Esophagus squamous epithelium (tissue), 4 donors: ENCODE data around the gene SAMD1.

Experiments
- POLR2A ChIP-seq, 4 donors: fragments of 450-650 bp; IDR thresholded peaks; one replicate each; pipeline ENCODE4 v1.6.1; 2017; ENCODE audit warnings: antibody characterized with exemption in 4 of 4, mild to moderate bottlenecking in 4 of 4, moderate library complexity in 3 of 4
- TF ChIP-seq, protein P1 (sequence below), 6 experiments: fragments of 450-650 bp in 4 of 6; fragments of 200-600 bp in 2 of 6; sonication (generic) in 2 of 6; IDR thresholded peaks; one replicate each; pipeline ENCODE4 v1.5.1; 2016 to 2019; ENCODE audit warnings: antibody characterized with exemption in 6 of 6, mild to moderate bottlenecking in 4 of 6, moderate library complexity in 4 of 6

DNA sequence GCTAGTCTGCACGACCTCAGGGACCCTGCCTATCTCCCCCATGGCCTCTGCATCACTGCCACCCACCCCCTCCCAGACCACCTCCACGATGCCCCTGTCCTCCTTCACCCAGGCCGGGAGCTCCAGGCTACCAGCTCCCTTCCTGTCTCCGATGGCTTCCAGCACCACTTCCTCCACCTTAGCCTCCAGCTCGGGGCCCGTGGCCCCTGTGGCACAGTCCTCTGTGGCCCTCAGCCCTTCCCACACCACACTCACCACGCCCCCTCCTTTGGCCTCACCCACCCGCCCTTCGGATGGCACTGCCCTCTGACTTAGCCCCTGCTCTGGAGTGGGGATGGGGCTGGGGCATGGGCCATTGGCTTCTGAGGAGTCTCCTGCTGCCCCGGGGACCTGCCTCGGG, 35.8 kb downstream of the SAMD1 start:
- TF ChIP-seq, protein P1, sequence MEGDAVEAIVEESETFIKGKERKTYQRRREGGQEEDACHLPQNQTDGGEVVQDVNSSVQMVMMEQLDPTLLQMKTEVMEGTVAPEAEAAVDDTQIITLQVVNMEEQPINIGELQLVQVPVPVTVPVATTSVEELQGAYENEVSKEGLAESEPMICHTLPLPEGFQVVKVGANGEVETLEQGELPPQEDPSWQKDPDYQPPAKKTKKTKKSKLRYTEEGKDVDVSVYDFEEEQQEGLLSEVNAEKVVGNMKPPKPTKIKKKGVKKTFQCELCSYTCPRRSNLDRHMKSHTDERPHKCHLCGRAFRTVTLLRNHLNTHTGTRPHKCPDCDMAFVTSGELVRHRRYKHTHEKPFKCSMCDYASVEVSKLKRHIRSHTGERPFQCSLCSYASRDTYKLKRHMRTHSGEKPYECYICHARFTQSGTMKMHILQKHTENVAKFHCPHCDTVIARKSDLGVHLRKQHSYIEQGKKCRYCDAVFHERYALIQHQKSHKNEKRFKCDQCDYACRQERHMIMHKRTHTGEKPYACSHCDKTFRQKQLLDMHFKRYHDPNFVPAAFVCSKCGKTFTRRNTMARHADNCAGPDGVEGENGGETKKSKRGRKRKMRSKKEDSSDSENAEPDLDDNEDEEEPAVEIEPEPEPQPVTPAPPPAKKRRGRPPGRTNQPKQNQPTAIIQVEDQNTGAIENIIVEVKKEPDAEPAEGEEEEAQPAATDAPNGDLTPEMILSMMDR (IDR thresholded peaks at IDR 0.05): no peak
- TF ChIP-seq POLR2A (IDR thresholded peaks at IDR 0.05): no peak
